Kasumi-1 (cell line): ENCODE measurements around the gene DNAJC12.
"Not testable (repeated sequence)": the region's sequence is repeated elsewhere in the genome, so short reads cannot be mapped to it uniquely, and the experiment has no call there.

Experiments
- DNase-seq, 2 experiments: peaks; one replicate each; lab custom pipeline; 2025; lab: John Stamatoyannopoulos, UW

DNAJC12 gene

DNA sequence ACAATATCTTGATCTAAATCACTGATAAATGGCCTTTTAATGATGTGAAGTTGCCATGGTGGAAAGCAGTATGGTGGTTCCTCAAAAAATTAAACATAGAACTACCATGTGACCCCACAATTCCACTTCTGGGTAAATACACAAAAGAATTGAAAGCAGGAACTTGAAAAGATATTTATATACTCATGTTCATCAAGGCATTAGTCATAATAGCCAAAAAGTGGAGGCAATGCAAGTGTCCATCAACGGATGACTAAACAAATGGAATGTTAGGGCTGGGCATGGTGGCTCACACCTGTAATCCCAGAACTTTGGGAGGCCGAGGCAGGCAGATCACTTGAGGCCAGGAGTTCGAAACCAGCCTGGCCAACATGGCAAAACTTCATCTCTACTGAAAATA, 2.0 kb upstream of the DNAJC12 start:
- DNase-seq = no peak

DNA sequence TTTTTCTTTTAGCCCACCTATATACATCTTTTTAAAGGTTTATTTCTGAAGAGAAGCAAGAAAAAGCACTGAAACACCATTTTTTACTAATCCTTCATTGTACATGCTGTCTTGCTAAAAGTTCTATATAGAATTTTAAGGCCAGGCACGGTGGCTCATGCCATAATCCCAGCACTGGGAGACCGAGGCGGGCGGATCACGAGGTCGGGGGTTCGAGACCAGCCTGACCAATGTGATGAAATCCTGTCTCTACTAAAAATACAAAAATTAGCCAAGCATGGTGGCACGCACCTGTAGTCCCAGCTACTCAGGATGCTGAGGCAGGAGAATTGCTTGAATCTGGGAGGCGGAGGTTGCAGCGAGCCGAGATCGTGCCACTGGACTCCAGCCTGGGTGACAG, 1.5 kb upstream of the DNAJC12 start:
- not testable (repeated sequence) for DNase-seq

GRCh38 chr10:67836972-67837371, 1.0 kb downstream of the DNAJC12 start:
- DNase-seq = no peak

DNA sequence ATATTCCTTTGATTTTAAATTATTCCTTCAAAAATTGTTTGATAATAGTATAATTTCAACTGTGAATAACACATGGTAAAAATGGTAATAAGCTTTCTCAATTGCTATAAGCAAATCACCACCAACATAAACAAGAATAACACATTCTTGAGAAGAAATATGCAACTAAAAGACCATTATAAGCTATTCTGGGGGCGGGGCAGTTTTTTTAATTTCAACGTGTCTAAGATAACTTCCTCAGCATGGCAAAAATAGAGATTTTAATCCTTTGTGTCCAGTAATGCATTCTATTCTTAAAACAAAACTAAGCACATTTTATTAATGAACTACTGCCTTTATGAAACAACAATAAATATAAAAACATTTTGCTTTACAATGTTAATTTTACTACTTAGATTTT, 1.5 kb downstream of the DNAJC12 start:
- peak; percentile 47 to 60 for DNase-seq

DNA sequence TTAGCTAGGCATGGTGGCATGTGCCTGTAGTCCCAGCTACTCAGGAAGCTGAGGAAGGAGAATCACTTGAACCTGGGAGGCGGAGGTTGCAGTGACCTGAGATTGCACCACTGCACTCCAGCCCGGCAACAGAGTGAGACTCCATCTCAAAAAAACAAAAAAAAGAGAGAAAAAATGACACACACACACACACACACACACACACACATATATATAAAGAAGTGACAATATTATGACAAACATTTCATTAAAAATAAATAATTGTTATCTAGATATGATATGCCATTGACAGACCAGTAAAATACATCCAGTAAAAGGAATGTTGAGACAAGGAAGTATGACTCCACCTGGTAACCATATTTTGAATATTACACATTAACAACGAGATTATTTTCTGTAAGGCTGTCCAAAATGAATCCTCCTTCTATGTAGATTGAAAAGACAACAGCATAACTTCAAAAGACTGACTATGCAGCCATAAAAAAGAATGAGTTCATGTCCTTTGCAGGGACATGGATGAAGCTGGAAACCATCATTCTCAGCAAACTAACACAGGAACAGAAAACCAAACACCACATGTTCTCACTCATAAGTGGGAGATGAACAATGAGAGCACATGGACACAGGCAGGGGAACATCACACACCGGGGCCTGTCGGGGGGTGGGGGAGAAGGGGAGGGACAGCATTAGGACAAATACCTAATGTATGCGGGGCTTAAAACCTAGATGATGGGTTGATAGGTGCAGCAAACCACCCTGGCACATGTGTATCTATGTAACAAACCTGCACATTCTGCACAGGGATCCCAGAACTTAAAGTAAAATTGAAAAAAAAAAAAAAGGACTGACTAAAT, 2.2 kb downstream of the DNAJC12 start:
- peak in 1 of 2 experiments; percentile 21 for DNase-seq

GRCh38 chr10:67834375-67834774, 3.6 kb downstream of the DNAJC12 start:
- no peak for DNase-seq

- no peak for DNase-seq
Observed at GRCh38 chr10:67827811-67828210, 10.2 kb downstream of the DNAJC12 start.

GRCh38 chr10:67819768-67820204, 18.2 kb downstream of the DNAJC12 start:
- no peak for DNase-seq

DNA sequence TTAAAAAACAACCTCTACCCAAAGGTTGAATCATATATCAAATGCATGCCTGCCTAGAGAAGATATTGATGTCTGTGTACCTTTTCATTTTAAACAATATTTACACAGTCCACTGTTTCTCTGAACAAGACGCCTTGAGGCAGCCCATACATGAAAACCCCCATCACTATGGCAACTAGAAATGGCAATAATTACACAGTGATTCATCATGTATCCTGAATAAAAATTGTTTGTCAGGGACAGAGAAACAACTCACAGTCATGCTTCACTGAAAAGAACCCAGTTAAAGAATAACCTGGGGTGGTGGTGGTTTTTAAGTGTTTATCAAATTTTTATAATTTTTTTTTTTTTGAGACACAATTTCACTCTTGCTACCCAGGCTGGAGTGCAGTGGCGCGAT, 19.7 kb downstream of the DNAJC12 start:
- DNase-seq = no peak

DNA sequence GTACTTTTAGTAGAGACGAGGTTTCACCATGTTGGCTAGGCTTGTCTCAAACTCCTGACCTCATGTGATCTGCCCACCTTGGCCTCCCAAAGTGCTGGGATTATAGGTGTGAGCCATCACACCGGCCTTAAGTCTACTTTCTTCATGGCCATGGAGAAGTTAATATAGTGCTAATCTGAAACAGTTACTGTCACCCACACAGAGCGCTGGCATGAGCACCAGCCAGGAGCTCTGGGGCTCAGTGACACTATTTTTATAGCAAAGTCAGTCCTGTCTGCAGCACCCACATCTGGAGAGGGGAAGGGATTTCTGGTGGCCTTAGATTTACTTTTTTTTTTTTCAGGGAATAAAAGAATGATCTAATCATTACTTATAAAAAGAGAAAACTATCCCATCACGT, 21.3 kb downstream of the DNAJC12 start:
- DNase-seq = no peak

- no peak for DNase-seq
Observed at GRCh38 chr10:67815571-67816059, 22.4 kb downstream of the DNAJC12 start.

- DNase-seq = no peak
Observed at GRCh38 chr10:67812007-67812406, 26.0 kb downstream of the DNAJC12 start.

GRCh38 chr10:67809107-67809506, 28.9 kb downstream of the DNAJC12 start:
- DNase-seq = no peak

DNA sequence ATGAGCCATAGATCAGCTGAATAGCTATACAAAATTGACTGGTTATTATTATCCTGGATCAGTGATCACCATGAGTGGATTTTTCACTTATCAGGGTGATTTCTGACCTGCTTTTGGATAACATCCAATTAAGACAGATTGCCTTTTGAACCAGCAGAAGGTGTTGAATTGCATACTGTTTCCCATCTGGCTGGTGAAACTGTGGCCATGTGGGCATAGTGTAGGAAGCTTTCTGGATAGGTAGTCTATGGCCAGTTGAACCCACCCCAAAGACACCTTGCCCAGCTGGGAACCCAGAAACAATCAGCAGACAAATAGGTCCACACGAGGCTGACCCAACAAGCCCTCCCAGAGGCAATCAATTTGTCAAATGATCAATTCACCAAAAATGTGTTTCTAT, 29.3 kb downstream of the DNAJC12 start:
- no peak for DNase-seq

DNA sequence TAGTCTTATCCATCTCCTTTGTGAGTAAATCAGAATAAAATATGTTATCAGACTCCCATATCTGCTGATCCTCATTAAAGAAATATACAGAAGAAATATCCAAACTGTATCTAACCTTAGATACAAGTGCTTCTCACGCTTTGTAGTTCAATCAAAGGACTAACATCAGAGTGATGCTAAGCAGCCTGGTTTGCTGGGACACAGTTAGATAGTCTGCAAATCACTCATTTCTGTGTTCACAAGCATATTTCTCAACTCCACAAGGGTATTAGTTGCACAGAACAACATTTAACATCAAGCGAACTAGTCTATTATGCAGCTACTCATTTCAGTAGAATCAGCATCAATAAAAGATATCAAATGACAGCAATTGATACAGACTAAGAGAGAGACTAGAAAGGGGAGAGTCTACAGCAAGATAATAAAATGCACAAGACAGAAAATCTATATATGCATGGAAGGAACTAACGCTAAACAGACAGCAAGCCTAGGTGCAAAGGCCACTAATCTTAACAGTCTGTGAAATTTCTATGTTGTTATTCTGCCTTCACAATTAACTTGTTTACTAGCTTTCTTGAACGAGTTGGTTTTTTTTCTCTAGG, 30.0 kb downstream of the DNAJC12 start:
- no peak for DNase-seq

GRCh38 chr10:67804395-67804678, 33.7 kb downstream of the DNAJC12 start:
- no peak for DNase-seq

DNA sequence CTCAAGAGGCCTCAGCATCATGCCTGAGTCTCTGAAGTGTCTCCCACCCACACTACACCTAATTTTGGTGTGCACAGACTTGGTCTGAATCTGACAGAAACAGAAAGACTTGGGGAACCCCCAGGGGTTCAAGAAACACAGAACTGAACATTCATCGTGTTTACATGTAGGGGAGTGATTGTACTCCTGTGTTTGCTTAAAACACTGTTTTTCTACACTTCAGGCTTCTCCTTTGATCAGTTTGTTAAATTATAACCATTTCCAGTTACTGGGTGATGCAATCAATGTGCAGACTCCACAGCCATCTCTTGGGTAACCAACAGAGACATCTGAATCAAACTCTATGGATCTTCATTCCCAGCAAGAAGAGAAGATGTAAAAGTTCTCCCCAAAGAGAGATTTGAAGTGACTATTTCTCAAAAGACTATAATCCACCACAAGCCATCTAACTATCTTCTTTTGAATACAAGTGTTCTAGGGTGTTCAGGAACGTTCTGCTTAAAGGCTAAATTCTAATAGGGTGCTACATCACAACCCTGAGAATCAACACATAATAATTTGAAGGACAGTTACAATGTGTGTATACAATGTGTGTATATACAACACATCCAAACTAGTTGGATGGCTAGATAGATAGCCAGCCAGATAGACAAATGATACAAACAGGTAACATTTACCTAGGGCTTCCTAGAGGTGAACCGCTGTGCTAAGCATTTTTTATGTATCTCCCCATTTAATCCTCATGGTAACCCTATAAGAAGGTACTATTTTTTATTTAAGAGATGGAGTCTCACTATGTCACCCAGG, 34.2 kb downstream of the DNAJC12 start:
- no peak for DNase-seq

- DNase-seq = no peak
Observed at GRCh38 chr10:67802767-67803538, 35.0 kb downstream of the DNAJC12 start.

DNA sequence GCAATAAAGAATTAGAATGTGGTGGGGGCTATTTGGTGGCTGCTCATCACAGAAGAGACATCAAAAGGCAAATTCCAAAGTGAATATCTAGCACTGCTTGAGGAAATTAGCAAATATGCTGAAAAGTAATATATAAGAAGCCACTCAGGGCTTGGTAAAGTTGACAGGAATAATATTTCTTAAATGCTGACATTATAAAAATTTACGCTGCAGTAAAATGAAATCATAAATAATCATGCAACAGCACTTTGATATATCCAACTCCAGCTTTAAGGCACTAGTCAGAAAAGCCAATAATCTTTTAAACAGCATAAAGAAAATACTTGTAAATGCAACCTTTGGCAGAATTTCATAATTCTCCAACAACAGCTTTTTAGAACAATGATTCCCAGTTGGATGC, 36.9 kb downstream of the DNAJC12 start:
- DNase-seq = no peak

DNA sequence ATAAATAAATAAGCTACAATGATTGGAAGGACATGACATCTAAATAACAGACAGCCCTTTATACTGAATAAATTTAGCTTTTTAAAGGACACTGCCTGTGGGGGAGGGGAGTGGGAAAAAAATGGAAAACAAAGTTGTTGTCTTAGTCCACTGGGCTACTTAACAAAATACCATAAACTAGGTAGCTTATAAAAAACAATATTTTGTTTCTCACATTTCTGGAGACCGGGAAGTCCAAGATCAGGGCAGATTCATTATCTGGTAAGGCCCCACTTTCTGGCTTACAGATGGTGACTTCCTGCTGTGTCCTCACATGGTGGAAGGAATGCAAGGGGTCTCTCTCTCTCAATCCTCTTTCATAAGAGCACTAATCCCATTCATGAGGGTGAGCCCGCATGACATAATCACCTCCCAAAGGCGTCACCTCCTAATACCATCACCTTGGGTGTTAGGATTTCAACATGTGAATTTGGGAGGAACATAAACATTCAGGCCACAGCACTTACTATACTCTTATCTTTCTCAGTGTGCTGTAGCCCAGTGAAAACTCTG, 43.0 kb downstream of the DNAJC12 start:
- DNase-seq = no peak

GRCh38 chr10:67794256-67794655, 43.7 kb downstream of the DNAJC12 start:
- DNase-seq = no peak

DNA sequence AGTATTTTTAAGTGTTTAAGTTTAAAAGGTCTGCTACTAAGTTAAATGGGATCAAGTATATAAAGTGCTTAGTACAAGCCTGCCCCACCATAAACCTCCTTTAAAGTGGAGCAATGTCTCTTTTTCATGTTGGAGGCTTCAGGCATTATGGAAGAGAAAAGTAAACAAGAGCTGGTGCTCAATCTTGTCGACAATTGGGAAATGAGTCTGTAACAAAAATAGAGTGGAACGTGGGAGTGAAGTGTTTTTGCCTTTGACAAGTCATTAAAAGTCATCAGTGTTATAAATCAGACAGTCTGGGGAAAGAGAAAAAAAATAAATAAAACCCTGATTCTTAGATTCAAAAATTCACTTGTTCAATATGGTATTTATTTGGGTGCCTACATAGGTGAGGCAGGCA, 44.7 kb downstream of the DNAJC12 start:
- no peak for DNase-seq
